ENCODE data around the gene FAM170B.

- TF ChIP-seq, protein P1, sequence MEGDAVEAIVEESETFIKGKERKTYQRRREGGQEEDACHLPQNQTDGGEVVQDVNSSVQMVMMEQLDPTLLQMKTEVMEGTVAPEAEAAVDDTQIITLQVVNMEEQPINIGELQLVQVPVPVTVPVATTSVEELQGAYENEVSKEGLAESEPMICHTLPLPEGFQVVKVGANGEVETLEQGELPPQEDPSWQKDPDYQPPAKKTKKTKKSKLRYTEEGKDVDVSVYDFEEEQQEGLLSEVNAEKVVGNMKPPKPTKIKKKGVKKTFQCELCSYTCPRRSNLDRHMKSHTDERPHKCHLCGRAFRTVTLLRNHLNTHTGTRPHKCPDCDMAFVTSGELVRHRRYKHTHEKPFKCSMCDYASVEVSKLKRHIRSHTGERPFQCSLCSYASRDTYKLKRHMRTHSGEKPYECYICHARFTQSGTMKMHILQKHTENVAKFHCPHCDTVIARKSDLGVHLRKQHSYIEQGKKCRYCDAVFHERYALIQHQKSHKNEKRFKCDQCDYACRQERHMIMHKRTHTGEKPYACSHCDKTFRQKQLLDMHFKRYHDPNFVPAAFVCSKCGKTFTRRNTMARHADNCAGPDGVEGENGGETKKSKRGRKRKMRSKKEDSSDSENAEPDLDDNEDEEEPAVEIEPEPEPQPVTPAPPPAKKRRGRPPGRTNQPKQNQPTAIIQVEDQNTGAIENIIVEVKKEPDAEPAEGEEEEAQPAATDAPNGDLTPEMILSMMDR (IDR thresholded peaks at IDR 0.05; ENCODE audit: low read length) = no peak
- no peak for TF ChIP-seq EZH2 (IDR thresholded peaks at IDR 0.05; ENCODE audit: borderline replicate concordance, low read length)
These were observed 43.6 kb downstream of the FAM170B start for GRCh38 chr10:49090189-49090575.

All from OCI-LY1 (cell line).